ENCODE measurements around the gene CMTM6.
"Not testable (repeated sequence)": the region's sequence is repeated elsewhere in the genome, so short reads cannot be mapped to it uniquely, and the experiment has no call there.

CMTM6 gene

GRCh38 chr3:32440611-32441350, 61.9 kb downstream of the CMTM6 start:
- no peak for DNase-seq

GRCh38 chr3:32439421-32439820, 63.2 kb downstream of the CMTM6 start:
- DNase-seq = not testable (repeated sequence)

GRCh38 chr3:32438596-32439344, 63.9 kb downstream of the CMTM6 start:
- no peak for DNase-seq

- DNase-seq = no peak
Observed at GRCh38 chr3:32437896-32438295, 64.8 kb downstream of the CMTM6 start.

- DNase-seq = no peak
Observed at GRCh38 chr3:32436816-32437189, 65.8 kb downstream of the CMTM6 start.

GRCh38 chr3:32435911-32436815, 66.5 kb downstream of the CMTM6 start:
- DNase-seq = no peak

GRCh38 chr3:32434206-32434605, 68.4 kb downstream of the CMTM6 start:
- no peak for DNase-seq

GRCh38 chr3:32432711-32433530, 69.7 kb downstream of the CMTM6 start:
- DNase-seq = no peak

- no peak for DNase-seq
Observed at GRCh38 chr3:32432045-32432710, 70.5 kb downstream of the CMTM6 start.

GRCh38 chr3:32431481-32431880, 71.2 kb downstream of the CMTM6 start:
- no peak for DNase-seq

Measured in COR-L47 (cell line).